Endothelial cell of umbilical vein (primary cell): ENCODE data around the gene SCIMP.

ENCODE experiments used
- CTCF ChIP-seq, 2 donors: IDR thresholded peaks; 1 replicate in 1 of 2; 2 replicates in 1 of 2; pipeline ENCODE4 v1.5.1; 2011; ENCODE audit warnings: low read length in 2 of 2, mild to moderate bottlenecking in 2 of 2, moderate library complexity in 2 of 2, control low read depth in 1 of 2, inconsistent platforms in 1 of 2, low read depth in 1 of 2; ENCODE audit not compliant: insufficient read depth in 1 of 2; ENCODE audit errors: extremely low read depth in 1 of 2
- EZH2 ChIP-seq: IDR thresholded peaks from 2 replicates; pipeline ENCODE4 v1.6.1; 2012; ENCODE audit warnings: borderline replicate concordance, low read depth, mild to moderate bottlenecking, moderate library complexity, low read length, inconsistent platforms; ENCODE audit not compliant: severe bottlenecking
- FOS ChIP-seq: IDR thresholded peaks from 2 replicates; pipeline ENCODE4 v1.6.1; 2011; ENCODE audit warnings: mild to moderate bottlenecking, low read length, moderate library complexity, borderline replicate concordance; ENCODE audit not compliant: insufficient read depth
- GATA2 ChIP-seq: IDR thresholded peaks from 2 replicates; pipeline ENCODE4 v1.7.0; 2011; ENCODE audit warnings: low read depth, mild to moderate bottlenecking, moderate library complexity, mixed read lengths, low read length; ENCODE audit not compliant: insufficient read length, insufficient read depth
- MAX ChIP-seq: IDR thresholded peaks from 2 replicates; pipeline ENCODE4 v1.6.1; 2011; ENCODE audit not compliant: insufficient read depth, insufficient read length
- MYC ChIP-seq: IDR thresholded peaks from one replicate; pipeline ENCODE4 v1.6.1; 2011; ENCODE audit warnings: mild to moderate bottlenecking, low read depth, low read length
- POLR2A ChIP-seq: IDR thresholded peaks from 2 replicates; pipeline ENCODE4 v1.6.1; 2012; ENCODE audit warnings: low read depth, mild to moderate bottlenecking, control low read depth, low read length
- POLR2AphosphoS5 ChIP-seq: IDR thresholded peaks from 2 replicates; pipeline ENCODE4 v1.6.1; 2012; ENCODE audit warnings: low read depth, mild to moderate bottlenecking, control low read depth, low read length, moderate library complexity; ENCODE audit not compliant: insufficient read depth

GRCh38 chr17:5220074-5220473 is 14.6 kb downstream of the SCIMP start:
- TF ChIP-seq CTCF (IDR thresholded peaks at IDR 0.05; ENCODE audit: extremely low read depth in 1 of 2, insufficient read depth in 1 of 2, low read depth in 1 of 2, low read length in 2 of 2), result no peak
- no peak for TF ChIP-seq POLR2A
- no peak for TF ChIP-seq POLR2AphosphoS5
- TF ChIP-seq MAX, result no peak
- TF ChIP-seq EZH2, result no peak
- TF ChIP-seq FOS, result no peak
- TF ChIP-seq GATA2, result no peak
- no peak for TF ChIP-seq MYC
